Kidney glomerular epithelial cell (primary cell): ENCODE measurements around the gene UNC79.

ENCODE experiments used
- DNase-seq: peaks from one replicate; lab custom pipeline; 2025; lab: John Stamatoyannopoulos, UW

UNC79 gene

GRCh38 chr14:93708800-93709199, 278.1 kb downstream of the UNC79 start:
- no peak for DNase-seq

DNA sequence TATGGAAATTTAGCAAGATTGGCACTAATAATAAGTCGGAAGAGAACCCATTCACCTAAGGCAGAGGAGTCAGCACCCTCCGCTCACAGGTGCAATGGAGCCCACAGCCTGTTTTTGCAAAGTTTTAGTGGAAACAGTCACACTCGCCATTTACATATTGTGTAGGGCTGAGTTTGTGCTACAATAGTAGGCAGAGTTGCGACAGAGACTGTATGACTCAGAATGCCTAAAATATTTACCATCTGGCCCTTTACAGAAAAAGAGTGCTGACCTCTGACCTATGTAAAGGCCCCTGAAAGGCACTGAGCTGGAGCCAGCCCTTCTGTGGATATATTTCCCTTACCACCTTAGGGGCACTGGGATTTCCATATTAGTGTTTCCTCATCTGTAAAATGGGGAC, 278.5 kb downstream of the UNC79 start:
- DNase-seq = no peak

DNA sequence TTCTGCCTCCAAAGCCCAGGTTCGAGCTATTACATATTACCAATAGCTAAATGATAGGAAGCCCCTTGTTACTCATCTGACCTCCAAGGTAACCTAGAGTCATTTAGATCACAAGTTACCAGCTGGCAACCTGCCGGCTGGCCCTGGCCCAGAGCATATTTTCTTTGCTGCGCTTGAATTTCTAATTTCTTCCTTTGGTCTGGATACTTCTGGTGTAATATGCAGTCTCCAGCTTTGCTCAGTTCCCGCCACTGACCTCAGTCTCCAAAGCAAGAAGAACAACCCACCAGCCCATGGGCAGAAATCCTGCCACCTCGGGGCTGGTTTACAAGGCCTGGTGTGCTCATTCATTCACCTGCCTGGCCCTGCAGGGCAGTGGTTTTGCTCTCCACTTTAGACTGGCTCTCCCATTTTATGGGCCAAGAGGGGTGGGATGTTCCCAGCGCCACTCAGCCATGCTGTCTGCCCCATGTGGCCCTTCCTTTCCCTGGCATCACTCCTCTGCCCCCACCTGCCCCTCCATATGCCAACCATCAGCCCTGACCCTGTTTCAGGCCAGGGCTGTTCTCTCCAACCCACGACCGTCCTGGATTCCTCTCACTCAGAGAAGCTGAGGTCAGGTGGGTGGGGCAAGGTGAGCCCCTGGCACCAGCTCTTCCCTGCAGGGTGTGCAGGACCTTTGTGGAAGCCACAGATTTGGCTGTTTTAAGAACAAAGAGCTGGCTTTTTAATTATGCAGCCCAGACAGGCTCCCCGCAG, 281.5 kb downstream of the UNC79 start:
- DNase-seq = no peak

GRCh38 chr14:93712838-93713724, 282.3 kb downstream of the UNC79 start:
- DNase-seq = peak; percentile 39

DNA sequence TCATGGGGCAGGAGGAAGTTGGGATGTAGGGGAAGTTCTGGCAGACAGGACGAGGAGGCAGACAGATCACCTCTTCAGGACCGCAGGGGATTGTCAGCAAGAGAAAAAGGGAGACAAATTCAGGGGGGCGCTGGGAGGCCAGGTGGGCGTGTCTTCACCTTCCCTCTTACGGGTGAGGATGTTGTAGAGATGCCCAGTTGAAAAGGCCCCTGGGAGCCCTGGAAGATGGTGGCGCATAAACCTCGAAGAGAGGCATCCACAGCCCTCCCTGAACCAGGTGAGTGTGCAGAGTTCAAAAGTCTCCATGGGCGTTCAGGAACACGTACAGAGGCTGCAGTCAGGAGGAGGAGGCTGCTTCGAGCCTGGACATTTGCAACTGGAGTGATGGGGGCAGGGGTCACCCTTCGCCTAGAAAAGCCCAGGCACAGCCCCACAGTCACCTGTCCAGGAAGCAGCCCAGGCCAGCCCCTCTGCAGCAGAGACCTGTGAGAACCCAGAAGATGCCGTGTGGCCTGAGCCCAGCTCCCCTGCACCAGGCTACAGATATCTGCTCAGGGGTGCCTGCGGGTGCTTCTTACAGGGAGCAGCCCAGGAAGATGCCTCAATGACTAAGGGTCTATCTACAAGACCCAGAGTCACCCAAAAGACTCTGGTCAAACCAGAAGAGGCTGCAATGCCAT, 283.1 kb downstream of the UNC79 start:
- DNase-seq = no peak

- DNase-seq = no peak
Observed at GRCh38 chr14:93714605-93715004, 283.9 kb downstream of the UNC79 start.

- DNase-seq = no peak
Observed at GRCh38 chr14:93715279-93715927, 284.7 kb downstream of the UNC79 start.

DNA sequence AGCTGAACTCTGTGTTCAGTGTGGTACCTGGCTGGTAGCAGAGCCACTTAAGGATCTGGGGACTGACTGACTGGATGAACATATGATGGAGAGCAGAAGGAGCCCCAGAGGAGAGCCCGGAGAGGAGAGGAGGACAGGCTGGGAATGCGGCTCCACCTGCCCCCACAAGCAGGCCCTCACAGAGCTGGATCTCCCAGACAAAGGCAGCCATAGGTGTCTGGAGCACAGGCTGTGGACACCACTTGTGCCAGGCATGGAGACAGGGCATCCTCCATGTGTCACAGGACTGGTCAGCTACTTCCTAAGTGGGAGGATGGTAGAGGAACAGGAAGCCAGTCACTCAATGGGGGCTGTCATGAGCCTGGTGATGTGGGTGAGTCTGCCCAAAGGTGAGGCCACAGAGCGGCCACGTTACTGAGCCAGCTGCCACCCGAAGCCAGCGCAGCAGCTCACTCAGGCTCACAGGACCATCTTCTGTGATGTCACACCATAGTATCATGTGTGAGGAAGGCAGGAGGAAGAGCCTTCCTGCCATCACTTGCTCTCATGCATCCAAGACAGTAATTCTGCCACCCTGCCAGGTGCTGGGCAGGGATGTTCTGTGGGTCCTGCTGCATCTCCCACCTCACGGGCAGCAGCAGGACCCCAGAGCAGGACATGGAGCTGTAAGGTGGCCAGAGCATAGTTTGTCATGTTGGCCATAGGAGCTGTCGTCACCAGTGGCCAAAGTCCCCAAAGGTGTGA, 285.4 kb downstream of the UNC79 start:
- no peak for DNase-seq

GRCh38 chr14:93716746-93717667, 286.3 kb downstream of the UNC79 start:
- no peak for DNase-seq

DNA sequence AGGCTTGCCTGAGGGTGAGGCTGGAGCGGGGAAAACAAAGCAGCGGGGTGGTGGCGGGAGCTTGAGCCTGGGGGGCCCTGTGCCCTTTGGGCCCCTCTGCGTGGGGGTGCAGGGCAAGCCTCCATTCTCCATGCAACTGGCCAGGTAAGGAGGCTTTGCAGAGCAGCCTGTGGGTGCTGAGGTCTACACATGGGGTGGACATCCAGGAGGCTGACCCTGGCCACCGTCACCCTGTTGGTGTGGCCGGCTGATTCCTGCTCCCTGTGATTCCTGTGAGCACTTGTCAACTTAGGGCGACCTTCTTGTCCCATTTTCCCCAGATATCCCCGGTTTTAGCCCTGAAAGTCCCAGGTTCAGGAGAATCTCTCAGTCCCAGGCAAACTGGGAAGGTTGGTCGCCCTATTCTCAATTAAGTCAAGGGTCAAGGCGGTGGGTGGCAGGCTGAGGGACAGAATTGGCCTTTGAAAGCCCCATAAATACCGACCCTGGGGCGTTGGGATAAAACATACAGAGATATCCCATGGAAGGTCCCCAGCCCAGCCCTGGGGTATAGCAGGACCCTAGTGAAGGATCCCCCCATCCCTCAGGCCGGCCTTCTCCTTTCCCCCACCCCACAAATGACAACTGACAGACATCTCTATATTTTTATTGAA, 287.1 kb downstream of the UNC79 start:
- DNase-seq = no peak

DNA sequence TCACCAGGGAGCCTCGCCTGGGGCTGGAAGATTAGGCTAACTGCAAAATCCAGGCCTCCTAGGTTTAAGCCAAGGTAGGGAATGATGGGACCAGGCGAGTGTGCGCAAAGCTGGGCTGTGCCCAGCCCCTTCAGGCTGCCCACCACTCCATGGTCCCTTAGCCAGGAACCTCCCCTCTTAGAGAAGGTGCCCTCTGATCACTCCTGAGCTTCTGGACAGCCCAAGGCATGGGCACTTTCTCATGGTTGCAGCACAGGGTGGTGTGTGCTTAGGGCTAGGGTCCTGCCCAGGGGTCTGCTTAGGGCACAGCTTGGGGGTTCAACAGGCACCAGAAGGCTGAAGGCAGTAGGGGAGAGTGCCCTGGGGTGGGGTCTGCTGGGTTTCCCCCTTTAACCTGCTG, 288.5 kb downstream of the UNC79 start:
- DNase-seq = no peak

GRCh38 chr14:93720076-93720815, 289.5 kb downstream of the UNC79 start:
- no peak for DNase-seq

DNA sequence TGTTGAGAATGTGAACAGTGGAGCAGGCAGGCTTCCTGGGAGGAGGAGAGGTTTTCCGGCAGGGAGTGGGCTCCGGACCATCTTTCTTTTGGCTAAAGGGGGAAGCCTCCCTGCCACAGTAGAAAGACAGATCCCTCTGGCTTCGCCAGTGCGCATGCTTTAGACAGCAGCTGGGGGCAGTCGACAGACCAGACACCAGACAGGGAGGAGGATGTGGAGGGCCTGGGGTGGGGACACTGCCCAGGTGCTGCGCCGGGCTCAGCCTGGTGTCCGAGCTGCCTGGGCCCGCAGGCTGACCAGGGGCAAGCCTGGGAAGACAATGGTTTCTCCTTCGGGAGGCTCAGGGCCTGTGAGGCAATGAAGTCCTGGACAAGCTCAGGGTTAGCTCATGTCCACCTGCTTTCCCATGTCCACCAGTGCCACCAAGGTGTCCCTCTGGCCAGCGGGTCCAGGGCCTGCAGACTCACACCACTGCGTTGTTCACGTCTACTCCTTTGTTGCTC, 290.3 kb downstream of the UNC79 start:
- no peak for DNase-seq

- no peak for DNase-seq
Observed at GRCh38 chr14:93723001-93723400, 292.3 kb downstream of the UNC79 start.

- DNase-seq = no peak
Observed at GRCh38 chr14:93725002-93725582, 294.4 kb downstream of the UNC79 start.

DNA sequence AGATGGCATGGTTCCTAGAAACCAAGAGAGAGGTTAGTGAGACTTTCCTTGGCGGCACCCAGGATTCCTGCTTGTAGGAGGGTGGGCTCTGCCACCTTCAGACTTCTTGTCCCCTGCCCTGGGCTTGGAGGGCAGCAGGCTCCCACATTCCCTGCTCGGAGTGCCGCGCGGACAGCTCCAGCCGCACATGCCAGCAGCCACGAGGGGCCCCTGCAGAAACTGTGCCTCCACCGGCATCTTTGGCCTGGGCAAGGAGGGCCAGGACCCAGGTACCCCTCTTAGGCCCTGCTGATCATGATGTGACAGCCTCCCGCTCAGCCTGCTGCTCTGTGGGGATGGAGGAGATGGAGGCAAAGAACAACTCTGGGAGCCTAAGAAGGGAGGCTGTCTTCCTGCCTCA, 295.3 kb downstream of the UNC79 start:
- no peak for DNase-seq

DNA sequence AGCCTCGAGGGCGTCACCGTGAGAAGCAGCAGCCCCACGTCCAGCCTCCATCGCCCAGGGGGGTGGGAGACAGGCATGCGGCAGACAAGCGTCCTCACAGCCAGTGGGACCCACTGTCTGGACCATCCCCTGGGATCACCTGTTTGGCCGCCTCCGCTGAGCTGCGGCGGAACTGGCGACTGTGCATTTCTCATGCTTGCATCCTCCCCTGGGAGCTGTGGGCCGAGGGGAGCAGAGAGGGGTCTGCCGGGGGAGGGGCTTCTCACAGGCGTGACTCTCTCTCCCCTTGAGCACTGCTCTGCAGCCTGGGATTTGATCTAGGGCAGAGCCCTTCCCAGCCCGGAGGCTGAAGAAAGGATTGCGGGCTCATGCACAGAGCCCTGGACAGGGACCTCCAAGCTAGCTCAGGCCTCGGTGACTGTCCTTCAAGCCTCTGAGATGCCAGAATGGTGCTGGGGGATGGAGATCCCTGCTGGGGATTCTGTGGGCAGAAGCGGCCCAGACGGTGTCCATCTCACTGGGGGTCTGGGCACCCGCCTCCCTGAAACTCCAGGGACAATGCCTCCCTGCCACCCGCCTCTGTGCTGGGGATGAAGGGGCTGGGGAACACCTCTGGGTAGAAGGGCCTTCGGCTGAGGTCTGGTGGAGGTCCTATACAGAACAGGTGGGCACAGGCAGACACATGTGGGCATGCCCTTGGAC, 296.5 kb downstream of the UNC79 start:
- no peak for DNase-seq
